H1 (cell line): ENCODE data around the gene TECR. TPM values are rescaled to one million over a fixed set of nuclear protein-coding genes. Genes with fewer than 3 reads are reported as not detected.

Experiments used
- CREB1 ChIP-seq: IDR thresholded peaks from 2 replicates; pipeline ENCODE4 v1.6.1; 2012; ENCODE audit warnings: inconsistent platforms
- polyA plus RNA-seq, 7 experiments: library from polyadenylated mRNA; depleted of rRNA in 3 of 7; stranded (reverse) in 5 of 7; unstranded in 2 of 7; fragments of >200 nt in 5 of 7; fragments of 200-250 nt in 2 of 7; gene quantifications; 1 replicate in 5 of 7; 2 replicates in 1 of 7; 4 replicates in 1 of 7; pipeline versions ENCODE4 v1.2.1 to v1.2.3, GENCODE V29; 2011 to 2013; ENCODE audit warnings: missing spikeins in 2 of 7, mixed read lengths in 2 of 7
- total RNA-seq: library from RNA; stranded (reverse); fragmentation: NEBNext Ultra II Directional; extraction: Animal tissue kit (Norgen Biotek cat#: 25700); gene quantifications from 2 replicates; pipeline ENCODE4 v1.2.1, GENCODE V29; 2021
- TF ChIP-seq, protein P1 (sequence below): IDR thresholded peaks from 2 replicates; pipeline ENCODE4 v1.6.1; 2012; ENCODE audit warnings: low read length, inconsistent platforms

Gene TECR
- total and polyA plus RNA-seq, 2 of the 8 experiments (the other 6 are each of a cell fraction or from before 2014, with no cell fraction given), result 172 to 405 TPM

DNA sequence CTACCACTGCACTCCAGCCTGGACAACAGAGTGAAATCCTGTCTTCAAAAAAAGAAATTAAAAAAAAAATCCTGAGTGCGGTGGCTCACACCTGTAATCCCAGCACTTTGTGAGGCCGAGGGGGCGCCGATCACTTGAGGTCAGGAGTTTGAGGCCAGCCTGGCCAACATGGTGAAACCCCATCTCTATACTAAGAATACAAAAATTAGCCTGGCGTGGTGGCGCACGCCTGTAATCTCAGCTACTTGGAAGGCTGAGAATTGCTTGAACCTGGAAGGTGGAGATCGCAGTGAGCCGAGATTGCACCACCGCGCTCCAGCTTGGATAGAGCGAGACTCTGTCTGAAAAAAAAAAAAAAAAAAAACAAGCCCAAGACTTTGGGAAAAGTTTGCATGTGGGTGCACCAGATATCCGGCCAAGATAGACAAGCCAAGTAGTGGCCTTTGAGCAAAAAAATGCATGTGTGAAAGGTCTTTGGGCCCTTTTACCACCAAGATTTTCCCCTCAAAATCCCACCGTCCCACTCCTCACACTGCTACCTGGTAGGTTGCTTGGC, 16.9 kb upstream of the TECR start (continued):
- TF ChIP-seq CREB1, result no peak
- TF ChIP-seq, protein P1, sequence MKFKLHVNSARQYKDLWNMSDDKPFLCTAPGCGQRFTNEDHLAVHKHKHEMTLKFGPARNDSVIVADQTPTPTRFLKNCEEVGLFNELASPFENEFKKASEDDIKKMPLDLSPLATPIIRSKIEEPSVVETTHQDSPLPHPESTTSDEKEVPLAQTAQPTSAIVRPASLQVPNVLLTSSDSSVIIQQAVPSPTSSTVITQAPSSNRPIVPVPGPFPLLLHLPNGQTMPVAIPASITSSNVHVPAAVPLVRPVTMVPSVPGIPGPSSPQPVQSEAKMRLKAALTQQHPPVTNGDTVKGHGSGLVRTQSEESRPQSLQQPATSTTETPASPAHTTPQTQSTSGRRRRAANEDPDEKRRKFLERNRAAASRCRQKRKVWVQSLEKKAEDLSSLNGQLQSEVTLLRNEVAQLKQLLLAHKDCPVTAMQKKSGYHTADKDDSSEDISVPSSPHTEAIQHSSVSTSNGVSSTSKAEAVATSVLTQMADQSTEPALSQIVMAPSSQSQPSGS, result no peak
